GM03348 (cell line): ENCODE results near the gene COMMD10.
"Not testable (repeated sequence)": the region's sequence is repeated elsewhere in the genome, so short reads cannot be mapped to it uniquely, and the experiment has no call there.

Experiments
- DNase-seq: peaks from one replicate; pipeline ENCODE4 v3.0.0; 2012; ENCODE audit warnings: low spot score

COMMD10 gene

DNA sequence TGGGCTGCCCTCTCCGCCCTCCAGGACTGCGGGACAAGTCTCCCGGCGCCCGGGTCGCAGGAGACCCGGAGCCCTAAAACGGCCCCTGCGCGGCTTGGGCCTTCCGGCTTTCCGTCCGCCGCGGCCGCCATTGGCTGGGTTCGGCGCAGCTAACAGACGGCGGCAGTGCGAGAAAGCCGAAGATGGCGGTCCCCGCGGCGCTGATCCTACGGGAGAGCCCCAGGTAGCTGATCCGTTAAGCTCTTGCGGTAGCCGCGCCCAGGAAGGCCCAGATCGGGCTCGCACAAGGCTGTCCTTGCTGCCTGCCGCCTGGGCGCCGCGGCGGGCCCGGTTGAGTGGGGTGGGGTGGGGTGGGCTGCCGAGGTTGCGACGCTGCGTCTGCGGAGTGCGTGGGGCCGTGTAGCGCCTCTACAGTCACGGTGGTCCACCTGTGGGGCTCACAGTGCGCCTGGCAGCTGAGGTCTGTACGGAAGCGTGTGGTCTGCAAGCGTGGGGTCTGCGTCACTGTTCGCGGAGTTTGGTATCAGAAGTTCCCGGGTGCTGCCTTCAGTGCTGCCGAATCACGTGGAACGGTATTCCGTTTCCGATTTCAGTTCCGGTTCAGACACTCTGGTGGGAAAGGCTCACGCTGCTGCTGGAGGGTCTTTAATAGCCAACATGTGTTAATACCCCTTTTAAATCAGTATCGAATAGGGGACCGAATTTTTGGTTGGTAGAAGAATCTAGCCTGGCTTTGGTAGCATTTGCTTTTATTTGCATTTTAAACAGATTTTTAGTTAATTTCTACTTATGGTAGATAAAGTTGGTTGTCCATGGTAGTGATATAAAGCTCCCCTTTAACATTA, at the start of gene COMMD10:
TSS of gene COMMD10 (plus strand) at position 155 of the 845 bp plus-strand sequence.
- DNase-seq, result peak; percentile 87

DNA sequence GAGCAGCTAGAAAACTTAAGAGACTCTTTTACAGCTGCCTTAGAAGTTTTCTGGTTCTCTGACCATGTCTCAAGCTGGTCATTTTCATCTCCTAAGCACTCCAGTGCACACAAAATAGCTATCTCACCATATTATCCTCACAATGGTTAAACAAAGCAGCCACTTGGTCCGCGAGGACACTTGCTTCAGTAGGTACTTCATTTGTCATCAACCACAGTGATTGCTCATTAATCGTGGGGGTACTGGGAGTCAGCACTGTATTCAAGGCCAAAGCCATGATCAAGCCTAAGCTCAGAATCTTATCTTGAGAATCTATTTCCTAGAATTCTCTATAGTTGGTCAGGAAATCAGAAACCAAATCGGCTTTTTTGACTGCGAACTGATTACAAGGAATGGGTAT, 49.7 kb upstream of the COMMD10 start:
- DNase-seq, result no peak

GRCh38 chr5:116037236-116037822, 47.5 kb upstream of the COMMD10 start:
- DNase-seq, result no peak

DNA sequence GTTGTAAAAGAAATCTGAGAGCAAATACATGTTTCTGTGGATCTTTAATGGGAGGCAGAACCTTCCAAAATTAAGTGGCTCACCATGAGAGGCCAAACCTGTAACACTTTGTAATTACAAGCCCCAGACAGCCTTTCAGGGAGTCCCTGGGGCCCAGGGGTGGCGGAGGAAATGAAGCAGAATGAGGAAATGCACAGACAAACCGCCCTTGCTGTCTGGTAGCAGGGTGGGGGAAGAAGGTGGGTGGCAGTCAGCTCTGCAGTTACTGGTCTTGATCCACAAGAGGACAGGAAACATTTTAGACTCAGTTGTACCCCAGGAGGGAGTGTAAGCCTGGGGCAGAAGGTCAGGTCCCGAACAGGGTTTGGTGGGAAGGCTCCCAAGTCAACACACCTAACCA, 46.0 kb upstream of the COMMD10 start:
- DNase-seq, result no peak

GRCh38 chr5:116042375-116042774, 42.5 kb upstream of the COMMD10 start:
- no peak for DNase-seq

DNA sequence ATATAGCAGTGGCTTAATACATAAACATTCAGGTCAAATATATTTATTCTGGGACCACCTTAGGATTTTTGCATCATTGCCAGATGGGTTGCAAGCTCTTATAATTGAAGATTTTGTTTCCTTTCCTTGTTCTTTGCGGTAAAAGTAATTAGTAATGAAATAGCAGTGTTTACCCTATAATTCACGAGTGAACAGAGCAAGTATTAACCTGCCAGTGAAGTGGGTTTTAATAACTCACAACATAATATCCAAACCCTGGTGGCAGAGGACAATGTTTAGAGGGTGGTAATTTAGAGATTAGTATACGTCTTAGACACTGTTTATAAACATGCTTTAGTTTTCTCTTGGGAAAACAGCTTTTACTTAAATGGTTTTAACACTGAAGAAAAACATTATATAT, 40.8 kb upstream of the COMMD10 start:
- DNase-seq, result no peak

DNA sequence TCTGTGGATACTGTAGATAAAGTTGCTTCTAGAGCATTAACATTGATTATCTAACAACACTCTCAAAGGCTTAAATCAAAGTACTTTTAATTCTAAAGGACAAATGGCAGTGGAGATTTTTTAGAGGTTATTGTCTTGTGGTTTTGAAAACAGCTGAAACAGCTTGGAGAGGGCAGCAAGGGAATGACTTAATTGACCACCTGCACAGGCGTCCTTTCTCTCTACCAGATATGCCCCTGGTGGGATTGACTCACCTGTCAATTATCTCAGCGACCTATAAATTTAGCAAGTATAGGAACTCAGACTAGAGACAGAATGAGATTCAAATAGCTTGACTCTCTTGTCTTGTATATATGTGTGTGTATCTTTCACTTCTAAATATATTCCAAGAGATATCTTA, 39.0 kb upstream of the COMMD10 start:
- no peak for DNase-seq

DNA sequence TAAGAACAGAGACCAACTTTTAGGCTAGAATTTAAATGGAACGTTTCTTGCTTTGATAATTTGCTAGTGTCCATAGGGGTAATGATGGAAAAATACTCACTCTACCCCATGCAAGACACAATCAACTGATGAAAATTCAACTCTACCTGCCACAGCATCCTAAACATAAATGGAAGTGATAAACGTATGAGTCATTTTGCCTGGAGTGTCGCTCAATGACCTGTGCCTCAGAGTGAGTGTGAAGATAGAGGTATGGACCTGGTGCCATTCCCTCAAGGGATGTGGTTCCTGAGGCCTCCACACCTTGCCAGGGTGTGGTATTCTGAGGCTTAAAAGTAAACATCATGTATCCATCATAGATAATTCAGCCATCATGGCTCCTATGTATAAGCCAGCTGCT, 38.6 kb upstream of the COMMD10 start:
- DNase-seq, result no peak

DNA sequence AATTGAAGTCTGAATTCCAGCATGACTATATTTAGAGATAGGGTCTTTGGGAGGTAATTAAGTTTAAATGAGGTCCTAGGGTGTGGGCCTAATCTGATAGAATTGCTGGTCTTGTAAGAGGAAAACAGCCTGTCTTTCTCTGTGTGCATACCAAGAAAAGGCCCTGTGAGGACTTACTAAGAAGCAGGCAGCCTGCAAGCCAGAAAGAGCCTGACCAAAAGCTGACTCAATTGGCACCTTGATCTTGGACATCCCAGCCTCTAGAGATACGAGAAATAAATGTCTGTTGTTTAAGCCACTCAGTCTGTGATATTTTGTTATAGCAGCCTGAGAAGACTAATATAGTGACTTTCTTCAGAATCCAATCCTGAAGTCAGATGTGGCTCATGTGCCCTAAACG, 38.0 kb upstream of the COMMD10 start:
- DNase-seq, result no peak

- no peak for DNase-seq
Measured at GRCh38 chr5:116058346-116058936, 26.4 kb upstream of the COMMD10 start.

GRCh38 chr5:116062352-116062751, 22.5 kb upstream of the COMMD10 start:
- no peak for DNase-seq

- no peak for DNase-seq
Measured at GRCh38 chr5:116063950-116064349, 20.9 kb upstream of the COMMD10 start.

GRCh38 chr5:116068028-116068632, 16.7 kb upstream of the COMMD10 start:
- peak; percentile 57 for DNase-seq

GRCh38 chr5:116071211-116071610, 13.6 kb upstream of the COMMD10 start:
- no peak for DNase-seq

- DNase-seq, result no peak
Measured at GRCh38 chr5:116075191-116075831, 9.5 kb upstream of the COMMD10 start.

DNA sequence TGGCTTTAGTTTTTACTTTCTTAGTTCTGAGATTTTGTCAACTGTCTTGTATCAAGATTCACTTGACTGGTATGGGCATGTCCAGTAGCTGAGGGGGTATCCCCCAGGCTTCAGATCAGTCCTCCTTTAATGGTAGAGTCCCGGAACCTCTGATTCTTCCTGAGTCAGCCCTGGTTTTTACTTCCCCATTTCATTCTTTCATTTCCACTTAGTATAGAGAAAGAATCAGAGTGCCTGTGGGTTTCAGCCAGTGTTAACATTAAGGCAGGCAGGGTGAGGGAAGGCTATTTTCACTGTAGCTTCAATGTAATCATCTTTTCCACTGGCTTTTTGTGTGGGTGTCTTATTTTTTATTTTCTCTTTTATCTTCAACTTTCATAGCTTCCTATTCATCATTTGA, 8.3 kb upstream of the COMMD10 start:
- DNase-seq, result no peak

GRCh38 chr5:116078199-116078598, 6.6 kb upstream of the COMMD10 start:
- DNase-seq, result no peak

- peak; percentile 69 for DNase-seq
Measured at GRCh38 chr5:116084287-116084691, 536 bp upstream of the COMMD10 start.

DNA sequence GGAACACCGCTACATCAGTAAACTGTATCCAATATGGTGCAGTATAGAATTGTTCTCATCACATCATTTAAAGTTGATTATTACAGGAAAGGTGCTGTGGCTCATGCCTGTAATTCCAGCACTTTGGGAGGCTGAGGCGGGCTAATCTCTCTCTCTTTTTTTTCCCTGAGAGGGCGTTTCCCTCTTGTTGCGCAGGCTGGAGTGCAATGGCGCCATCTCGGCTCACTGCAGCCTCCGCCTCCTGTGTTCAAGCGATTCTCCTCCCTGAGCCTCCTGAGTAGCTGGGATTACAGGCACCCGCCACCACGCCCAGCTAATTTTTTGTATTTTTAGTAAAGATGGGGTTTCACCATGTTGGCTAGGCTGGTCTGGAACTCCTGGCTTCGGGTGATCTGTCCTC, 1.5 kb downstream of the COMMD10 start:
- not testable (repeated sequence) for DNase-seq

DNA sequence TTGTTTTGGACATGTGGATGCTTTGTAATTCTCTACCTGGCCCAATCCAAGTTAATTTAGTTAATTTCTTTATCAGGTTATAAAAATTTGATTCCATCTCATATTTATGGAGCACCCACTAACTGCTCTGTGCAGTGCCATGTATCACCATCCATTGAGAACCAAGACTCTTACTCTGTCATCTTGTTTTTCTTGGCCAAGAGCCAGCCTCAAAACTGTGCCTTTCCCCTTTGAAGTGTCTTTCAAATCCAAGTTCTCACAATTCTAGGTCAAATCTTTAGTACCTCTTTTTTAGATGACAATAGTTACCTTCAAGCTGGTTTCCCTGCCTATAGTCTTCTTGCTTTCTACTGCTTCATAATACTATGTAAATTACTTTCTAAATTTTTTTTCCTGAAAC, 3.2 kb downstream of the COMMD10 start:
- no peak for DNase-seq

DNA sequence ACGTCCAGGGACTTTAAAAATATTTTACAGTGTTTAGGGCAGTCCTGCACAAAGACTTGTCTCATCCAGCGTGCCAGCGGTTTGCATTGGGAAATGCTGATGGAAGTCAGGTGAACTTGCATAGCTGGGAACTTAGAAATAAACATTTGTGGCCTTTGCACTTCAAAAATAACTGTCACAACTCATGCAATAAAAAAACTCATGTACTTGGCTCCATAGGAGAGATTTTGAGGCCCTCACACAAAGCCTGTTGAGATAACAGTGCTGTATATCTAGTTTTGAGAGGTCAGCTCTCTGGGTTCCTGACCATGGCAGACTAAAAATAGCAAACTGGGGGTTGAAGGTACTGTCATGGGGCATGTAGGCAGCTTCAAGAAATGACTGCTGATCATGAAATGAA, 5.5 kb downstream of the COMMD10 start:
- no peak for DNase-seq

DNA sequence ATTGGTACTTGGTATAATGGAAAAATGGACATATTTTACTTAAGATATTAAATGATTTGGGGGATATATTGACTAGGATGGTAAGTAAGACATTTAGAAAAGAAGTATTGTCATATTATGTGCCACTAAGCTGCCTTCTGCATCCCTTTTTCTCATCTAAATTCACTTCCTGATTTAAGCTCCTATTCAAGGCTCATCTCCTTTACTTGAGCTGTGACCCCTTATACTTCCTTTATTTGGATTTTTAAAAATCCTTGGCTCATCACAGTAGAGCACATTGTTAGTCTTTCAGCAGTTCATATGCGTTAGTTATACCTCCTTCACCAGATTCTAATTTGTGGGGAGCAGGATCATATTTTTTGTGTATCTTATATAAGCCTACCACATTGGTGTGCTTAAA, 6.6 kb downstream of the COMMD10 start:
- no peak for DNase-seq
